Stimulated activated CD8-positive, alpha-beta memory T cell treated with anti-CD3 and anti-CD28 coated beads, Interleukin-7, amount 100 ng/mL, for 1 hour (primary cell): ENCODE results near the gene TLL2.
A peak's percentile ranks its signal among the peaks of the same experiment; 100 is the strongest.
"Not testable (repeated sequence)": the region's sequence is repeated elsewhere in the genome, so short reads cannot be mapped to it uniquely, and the experiment has no call there.

Experiments used
- DNase-seq, 2 donors: peaks; one replicate each; pipeline ENCODE4 v3.0.0-alpha.2; 2020; ENCODE audit warnings: low read depth in 2 of 2

The TLL2 gene

DNA sequence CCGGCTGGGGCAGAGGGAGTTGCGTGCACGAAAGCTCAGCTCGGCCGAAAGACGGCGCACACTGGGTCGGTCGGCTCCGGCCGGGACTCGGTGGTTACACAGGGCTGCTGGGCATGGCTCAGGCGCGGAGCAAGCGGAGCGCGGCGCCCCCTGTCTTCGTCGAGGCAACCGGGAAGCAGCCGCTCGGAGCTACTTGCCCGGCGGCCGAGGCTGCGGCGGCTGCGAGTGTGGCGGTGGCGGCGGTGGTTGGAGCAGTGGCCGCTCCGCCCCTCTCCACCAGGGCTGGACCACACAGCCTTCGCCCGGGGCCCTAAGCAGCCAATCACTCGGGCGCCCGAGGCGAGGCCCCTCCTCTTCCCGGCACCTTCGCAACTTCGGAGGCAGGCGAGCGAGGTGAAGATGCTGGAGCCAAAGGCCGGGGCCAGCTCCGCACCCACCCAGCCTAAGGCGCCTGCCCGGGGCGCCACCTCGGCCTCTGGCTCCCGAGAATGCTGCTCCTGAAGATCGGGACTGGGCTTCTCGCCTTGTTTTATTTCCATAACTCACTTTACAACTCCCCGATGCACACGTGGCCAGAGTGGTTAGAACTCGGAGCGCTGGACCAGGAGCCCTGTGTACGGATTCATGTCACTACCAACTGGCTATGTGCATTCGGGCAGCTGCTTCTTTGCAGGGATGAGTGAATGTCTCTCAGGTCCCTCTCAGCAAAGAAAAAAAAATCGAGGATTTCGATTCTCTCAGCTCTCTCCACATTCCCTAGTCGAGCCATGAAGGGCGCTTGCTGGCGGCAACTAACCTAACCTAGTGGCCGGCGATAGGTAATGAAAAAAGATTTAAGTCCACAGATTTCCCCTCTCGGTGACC lies at the start of gene TLL2:
TLL2 (minus strand) TSS at position 229 of the 864 bp plus-strand sequence. CDS start 241 bp downstream, outside the sequence.
- DNase-seq: peak in 1 of 2 donors; percentile 13

DNA sequence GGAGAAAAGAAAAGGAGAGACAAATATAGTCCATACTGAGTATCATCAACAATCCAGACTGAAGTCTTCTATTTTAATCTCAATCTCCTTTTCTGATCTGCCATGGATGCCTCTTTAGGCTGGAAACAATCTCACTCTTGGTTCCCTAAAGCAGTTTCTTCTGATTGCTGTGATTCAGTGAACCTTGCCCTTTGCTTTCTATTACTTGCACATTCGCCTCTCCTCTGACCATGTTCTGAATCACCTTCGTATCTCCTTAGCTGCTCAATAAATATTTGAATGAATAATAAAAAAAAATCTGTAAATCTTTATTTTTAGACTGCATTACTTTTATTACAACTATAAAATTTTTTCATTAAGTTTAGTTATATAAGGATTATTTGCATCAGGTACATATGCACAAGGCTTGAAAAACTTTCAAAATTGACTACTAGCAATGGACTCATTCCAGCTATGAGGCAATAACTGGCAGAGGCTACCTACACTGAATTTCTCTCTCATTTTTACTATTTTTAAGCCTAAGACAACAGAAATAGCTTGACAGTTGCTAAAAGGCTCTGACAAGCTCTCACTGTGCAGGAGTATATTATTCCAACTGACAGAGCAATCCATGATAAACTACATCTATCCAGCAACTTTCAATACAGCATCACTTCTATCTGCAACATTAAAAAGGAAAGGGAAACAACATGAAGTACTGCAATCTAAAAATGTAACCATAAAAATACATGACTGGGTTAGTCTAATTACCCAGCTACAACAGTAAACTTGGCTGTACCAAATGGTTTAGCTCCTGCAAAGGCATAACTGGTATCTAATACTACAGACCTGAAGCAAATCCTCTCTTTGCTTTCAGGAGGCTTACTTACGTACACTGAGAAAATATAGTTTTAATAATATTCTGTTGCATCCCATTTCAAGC lies 47.5 kb upstream of the TLL2 start:
- DNase-seq: no peak

DNA sequence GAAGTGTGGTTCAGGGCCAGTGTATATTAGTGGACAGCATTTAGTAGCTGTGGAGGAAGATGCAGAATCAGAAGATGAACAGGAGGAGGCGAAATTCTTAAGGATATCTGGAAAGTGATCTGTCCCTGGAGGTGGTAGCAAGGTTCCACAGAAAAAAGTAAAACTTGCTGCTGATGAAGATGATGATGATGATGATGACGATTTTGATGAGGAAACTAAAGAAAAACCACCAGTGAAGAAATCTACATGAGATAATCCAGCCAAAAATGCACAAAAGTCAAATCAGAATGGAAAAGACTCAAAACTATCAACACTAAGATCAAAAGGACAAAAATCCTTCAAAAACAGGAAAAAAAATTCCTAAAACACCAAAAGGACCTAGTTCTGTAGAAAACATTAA lies 46.8 kb upstream of the TLL2 start:
- no peak for DNase-seq

DNA sequence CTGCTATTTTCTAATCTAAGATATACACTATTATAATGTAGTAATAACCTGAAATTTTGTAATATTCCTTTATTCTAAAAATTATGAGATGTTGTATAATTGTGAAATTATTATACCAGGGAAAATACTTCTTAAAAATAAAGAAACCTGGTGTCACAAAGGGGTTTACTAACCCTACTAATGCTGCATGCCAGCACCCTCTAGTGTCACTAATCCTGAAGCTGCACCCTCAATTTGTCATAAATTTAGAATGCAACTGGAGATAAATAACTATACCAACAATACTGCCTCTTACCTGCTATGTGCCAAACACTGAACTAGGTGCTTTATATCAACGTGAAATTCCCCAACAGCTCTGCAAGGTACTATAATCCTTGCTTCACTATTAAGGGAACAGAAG lies 42.3 kb upstream of the TLL2 start:
- DNase-seq: no peak

DNA sequence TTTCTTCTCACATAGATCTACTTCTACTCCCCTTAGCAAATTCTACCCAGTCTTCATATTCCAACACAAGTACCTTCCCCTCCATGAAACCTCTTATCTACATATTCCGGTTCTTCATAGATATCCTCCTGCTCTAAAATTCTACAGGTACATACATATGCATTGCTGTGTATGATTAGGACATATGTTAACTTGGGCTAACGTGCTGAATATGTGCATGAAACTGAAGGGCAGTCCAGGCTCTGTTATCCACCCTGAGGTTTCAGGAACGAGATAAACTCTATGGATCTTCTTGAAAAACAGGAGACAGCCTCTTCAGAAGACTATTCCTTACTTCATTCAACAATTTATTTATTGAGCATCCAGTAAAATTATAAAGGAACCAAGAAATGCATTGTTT lies 41.6 kb upstream of the TLL2 start:
- no peak for DNase-seq

DNA sequence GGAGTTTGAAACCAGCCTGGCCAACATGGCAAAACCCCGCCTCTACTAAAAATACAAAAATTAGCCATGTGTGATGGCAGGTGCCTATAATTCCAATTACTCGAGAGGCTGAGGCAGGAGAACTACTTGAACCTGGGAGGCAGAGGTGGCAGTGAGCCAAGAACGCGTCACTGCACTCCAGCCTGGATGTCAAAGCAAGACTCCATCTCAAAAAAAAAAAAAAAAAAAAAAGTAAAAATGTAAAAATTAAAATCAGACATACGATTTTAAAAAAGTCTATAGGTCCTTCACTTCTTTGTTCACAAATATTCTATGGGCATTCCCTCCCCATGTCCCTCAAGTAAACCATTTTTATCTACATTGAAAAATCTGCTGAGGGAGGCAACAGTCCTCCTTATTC lies 34.9 kb upstream of the TLL2 start:
- no peak for DNase-seq

DNA sequence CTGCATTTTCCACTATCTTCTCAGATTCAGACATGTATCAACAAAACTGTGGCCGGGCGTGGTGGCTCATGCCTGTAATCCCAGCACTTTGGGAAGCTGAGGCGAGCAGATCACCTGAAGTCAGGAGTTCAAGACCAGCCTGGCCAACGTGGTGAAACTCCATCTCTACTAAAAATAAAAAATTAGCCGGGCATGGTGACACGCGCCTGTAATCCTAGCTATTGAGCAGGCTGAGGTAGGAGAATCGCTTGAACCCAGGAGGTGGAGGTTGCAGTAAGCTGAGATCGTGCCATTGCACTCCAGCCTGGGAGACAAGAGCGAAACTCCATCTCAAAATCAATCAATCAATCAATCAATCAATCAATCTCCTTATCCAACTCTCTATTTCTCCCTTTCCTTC lies 31.8 kb upstream of the TLL2 start:
- DNase-seq: not testable (repeated sequence)

DNA sequence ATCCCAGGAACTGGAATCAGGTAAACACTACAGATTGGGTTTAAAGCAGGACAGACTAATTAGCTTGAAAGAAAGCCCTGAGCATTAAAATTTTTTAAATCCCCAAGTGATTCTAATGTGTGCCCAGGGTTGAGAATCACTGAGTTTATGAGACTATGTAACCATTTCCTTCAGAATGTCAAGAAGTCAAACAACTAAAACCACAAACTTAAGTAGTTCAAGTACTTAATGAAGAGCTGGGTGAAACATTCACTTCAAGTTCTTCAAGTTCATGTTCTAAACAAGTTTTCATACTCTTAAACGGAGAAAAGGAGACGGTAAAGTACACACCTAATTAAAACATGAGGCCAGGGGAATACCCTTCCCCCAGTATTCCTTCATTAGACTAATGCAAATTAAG lies 28.2 kb upstream of the TLL2 start:
- no peak for DNase-seq

DNA sequence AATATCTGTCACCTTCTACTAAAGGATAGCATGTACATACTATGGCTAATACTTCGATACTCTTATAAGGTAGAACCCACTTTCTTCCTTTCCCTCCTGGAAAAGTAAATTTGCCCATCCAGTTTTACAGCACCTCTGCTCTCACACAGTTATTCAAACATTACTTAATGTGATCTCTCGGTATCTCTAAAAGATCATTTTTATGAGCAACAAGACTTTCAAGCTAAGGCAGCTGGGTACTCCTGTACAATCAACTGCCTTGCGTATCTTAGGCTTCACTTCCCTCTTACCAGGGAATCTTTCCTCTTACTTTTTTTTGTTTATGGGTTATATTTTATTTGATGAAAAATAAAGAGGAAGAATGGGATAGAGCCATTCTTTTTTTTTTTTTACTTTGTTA lies 26.5 kb upstream of the TLL2 start:
- no peak for DNase-seq

DNA sequence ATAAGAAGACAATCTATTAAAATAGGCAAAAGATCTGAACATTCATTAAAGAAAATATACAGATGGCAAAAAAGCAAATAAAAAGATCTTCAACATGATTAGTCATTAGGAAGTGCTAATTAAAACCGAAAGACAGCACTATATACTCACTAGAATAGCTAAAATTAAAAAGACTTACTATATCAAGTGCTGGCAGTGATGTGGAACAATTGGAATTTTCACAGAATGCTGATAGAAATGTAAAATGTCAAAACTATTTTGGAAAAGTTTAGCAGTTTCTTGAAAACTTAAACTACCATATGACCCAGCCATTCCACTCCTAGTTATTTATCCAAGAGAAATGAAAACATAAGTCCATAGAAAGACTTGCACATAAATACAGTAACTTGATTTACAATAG lies 25.0 kb upstream of the TLL2 start:
- no peak for DNase-seq

DNA sequence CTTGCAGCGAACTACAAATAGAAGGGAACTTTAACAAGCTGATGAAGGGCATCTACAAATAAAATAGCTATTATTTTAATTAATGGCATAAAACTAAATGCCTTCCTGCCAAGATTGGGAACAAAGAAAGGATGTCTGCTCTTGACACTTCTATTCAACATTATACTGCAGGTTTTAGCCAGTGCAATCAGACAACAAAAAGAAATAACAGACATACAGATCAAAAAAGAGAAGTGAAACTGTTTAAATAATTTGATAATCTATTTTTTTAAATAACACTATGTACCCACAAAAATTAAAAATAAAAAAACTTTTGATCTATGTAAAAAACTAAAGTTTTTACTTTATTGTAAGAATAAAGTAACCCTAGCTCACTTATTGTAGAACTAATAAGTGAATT lies 22.4 kb upstream of the TLL2 start:
- DNase-seq: no peak

DNA sequence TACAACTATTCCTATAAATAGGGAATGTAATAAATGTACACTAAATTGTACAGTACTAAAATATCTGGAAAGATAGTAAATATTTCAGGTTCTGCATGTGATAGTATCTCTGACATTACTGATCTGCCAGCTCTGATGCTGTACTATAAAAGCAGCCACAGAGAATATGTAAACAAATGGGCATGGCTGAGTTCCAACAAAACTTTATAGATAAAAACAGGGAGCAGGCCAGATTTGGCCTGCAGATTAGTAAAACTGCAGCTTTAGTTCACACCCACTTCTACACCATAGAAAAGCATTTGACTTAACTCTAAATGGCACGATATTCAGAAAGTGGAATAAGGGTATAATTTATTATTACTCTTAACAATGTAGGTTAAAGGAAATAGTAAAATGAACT lies 18.8 kb upstream of the TLL2 start:
- no peak for DNase-seq

DNA sequence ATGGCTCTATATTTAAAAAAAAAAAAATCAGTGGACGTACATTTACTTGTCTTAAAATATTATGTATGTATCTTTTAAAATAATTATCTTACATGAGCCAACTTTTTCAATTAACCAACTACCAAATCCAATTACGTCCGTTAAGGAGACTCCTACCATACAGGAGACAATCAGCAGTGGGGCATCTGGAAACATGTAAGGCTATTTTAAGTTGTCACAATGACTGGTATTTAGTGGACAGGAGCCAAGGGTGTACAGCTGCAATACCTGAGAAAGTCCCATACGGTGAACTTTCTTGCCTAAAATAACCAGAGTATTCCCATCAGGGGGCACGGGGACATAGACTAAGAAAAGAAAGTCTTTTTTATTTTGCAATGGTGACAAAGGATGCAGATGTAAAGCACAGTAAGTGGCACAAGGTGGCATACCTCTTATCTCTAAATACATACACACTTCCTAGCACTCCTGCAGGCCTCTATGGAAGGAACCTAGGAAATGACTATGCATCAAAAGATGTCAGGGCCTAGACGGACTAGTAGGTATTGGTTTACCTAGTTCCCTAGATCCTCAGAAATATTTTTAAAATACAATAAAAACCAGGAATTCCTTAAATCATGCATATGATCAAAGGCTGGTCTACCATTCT lies 16.0 kb upstream of the TLL2 start:
- DNase-seq: no peak

DNA sequence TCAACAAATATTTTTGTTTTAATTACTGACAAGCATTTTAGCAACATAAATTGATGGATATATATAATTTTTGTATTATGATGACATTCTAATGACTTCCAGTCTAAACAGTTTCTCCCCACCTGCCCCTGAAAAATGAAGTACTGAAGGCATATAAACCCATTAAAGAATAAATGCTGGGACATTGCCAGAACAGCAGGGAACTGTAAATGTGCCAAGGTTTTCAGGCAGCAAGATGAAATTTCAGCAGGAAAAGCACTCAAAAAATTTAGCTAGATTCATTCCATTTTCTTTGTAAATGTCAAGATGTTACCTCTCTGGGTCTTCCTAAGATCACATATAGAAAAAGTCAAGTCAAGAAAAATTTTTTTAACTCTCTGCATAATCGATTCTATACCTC lies 11.0 kb upstream of the TLL2 start:
- DNase-seq: no peak

DNA sequence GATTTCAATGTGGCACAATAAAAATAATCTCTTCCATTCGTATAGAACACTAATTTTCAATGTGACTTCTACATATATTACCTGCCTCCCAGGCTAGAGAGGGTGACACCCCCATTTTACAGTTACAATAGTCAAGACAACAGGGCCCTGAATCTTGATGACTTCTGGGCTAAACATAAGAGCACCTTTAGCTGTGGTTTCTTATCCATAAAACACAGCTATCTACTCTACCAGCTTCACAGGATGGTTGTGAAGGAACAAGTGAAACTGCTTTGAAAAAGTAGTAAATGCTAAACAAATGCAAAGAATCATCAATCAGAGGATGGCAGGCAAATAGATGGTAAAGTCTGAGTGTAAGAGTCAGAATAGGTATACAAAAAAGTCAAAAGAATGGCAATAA lies 3.6 kb upstream of the TLL2 start:
- DNase-seq: no peak

DNA sequence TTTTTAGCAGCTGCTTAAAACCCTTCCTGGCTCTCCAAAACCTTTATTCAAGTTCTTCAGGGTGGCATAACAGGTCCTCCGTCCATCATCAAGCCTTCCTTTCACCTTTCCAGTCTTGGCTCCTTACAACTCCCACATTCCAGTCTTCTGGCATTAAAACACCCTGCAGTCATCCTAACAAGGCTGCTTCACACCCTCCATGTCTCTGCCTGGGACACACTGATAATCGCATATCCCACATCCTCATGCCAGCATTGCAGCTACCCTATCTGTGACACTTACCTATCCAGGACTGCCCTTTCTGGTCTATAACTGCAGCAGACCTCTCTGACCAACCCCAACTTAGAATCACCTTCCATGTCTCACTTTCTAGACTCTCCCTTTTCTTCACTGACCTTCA lies 2.6 kb upstream of the TLL2 start:
- DNase-seq: no peak

DNA sequence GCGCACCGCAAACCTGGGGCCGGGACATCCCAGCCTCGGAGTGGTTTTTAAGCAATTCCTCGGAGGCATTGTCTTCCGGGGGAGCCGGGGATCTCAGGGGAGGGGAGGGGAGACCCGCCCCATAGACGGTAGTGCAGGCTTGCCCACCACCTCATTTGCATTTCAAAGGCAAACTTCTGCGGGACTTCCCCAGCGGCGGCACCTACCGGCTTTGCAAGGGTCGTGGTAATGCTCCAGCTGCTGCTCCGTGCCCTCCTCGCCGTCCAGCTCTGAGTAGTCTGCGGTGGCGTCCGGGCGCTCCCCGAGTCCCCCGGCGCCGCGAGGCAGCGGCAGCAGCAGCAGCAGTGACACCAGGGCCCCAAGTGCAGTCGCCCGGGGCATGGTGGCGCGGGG lies 425 bp downstream of the TLL2 start:
- no peak for DNase-seq

DNA sequence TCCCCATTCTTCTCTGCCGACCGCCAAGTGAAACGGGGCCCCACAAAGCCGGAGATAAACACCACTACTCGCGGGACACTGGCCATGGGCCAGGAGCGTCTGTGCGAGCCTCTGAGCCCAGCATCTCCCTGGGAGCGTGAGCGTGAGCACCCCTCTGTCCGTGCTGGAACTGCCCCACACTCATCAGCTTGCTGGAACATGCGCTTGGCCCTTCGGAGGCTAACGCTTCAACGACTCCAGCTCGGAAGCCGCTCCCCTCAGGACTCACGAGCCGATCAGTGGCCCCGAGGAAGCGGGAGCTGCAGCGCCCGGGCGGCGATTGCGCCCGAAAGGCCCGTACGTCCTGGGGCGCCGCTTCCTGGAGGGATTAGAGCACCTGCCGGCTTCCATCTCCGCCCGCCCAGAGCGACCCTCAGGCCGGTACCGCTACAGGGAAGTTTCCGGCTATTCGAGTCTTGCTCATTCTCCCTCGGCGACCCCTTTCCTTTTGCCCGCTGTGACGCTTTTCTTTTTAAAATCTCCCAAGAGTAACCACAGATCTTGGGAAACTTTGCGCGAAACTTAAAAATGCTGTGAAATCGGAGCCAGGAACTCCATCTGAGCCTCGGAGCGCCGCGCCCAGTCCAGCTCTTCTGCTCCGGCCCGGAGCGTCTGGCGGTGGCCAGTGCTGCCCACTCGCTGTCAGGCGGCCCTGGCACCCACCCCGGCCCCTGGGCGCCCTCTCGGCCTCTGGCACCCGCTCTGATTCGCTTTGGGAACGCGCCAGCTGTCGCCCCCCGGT lies 1.0 kb downstream of the TLL2 start:
- DNase-seq: no peak

DNA sequence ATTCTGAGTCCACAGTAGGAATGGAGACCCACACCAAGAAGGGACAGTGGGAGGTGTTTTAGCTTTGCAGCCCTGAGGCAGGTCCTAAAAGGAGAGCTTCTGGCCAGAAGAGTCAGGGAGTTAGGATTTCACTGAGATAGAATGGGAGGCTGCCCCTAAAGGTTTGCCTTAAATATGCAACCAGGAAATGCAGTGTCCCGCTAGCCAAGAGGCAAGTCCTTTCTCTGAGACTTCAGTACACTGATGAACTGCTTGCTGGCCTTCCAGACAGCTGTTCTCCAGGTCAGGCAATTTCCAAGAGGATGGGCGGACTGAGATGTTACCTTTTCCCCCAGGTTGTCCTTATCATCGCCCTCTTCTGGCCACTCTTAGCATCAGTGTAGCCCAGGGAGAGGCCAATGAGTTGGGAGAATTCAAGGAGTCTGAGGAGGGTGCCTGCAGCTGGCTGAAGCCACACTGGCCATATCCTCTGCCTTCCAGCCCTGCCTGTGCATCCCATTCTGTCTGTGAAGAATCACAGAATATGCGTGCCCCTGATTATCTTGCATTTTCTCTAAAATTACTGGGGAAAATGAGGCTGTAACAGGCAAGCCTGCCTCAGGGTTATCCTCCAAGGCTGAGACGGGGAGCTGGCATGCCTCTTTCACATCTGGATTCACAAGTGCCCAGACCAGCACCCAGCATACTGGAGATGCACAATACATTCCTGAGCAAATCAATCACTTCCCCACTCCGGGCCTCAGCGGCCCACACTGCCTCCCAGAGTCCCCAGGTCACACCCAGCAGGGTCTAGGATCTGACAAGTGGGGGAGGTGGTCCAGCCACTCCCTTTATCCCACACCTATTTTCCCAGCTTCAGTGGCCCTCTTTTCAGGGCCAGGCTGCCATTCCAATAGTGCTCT lies 2.4 kb downstream of the TLL2 start:
- DNase-seq: no peak

DNA sequence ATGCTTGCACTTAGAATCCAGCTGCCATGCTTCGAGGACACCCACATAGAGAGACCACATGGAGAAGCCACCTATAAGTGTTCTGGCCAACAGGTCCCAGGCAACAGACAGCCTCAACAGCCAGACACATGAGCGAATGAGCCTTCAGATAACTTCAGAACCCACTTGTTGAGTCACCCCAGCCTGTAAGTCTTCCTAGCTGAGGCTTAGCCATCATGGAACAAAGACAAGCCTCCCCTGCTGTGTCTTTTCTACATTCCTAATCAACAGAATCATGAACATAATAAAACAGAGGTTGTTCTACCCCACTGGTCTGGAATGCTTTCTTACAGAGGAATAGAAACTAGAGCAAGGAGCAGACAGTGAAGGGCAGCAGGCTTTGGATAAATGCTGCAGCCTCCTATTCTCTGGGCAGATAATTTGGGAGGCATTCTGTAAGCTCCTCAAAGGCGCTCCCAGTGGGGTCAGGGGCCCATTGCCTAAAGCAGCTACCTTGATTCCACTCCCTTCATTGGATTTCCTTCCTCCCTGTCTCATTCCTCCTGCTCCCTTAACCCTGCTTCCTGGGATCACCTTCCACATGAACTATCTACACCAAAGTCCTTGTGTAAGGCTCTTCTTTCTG lies 4.6 kb downstream of the TLL2 start:
- no peak for DNase-seq
